Ascending aorta (tissue), 2 donors: ENCODE measurements around the gene TFPI. TPM values are rescaled to one million over a fixed set of nuclear protein-coding genes. Genes with fewer than 3 reads are reported as not detected.

Experiments
- DNase-seq, 2 donors: peaks; one replicate each; pipeline ENCODE4 v3.0.0-alpha.2; 2019; ENCODE audit warnings: low spot score in 2 of 2
- H3K27ac ChIP-seq, 2 donors: fragments of 200-600 bp; sonication (generic); one replicate each; pipeline ENCODE4 v1.5.1; 2016 to 2017; ENCODE audit warnings: mild to moderate bottlenecking in 1 of 2
- H3K27me3 ChIP-seq: fragments of 200-600 bp; sonication (generic); one replicate; pipeline ENCODE4 v1.5.1; 2017
- H3K36me3 ChIP-seq, 2 donors: fragments of 200-600 bp; sonication (generic); one replicate each; pipeline ENCODE4 v1.5.1; 2016
- H3K4me1 ChIP-seq, 2 donors: fragments of 200-600 bp; sonication (generic); one replicate each; pipeline ENCODE4 v1.5.1; 2016 to 2017; ENCODE audit warnings: mild to moderate bottlenecking in 1 of 2
- H3K4me3 ChIP-seq, 2 donors: fragments of 200-600 bp; sonication (generic); one replicate each; pipeline ENCODE4 v1.5.1; 2016 to 2017; ENCODE audit warnings: mild to moderate bottlenecking in 1 of 2
- H3K9me3 ChIP-seq, 2 donors: fragments of 200-600 bp; sonication (generic); one replicate each; pipeline ENCODE4 v1.5.1; 2016
- intact Hi-C: fragments of 100-400 bp; cut with DNase I; formaldehyde crosslinking; loops from one replicate; pipeline ENCODE4 v1.15.1; 2023
- total RNA-seq: library from RNA; depleted of rRNA; stranded (reverse); fragments of >200 nt; gene quantifications from one replicate; pipeline ENCODE4 v1.1.0, GENCODE V29; 2016
- TF ChIP-seq, protein P1 (sequence below), 3 experiments: fragments of 200-600 bp in 2 of 3; fragments of 450-650 bp in 1 of 3; sonication (generic) in 2 of 3; IDR thresholded peaks; one replicate each; pipeline ENCODE4 v1.5.1; 2016 to 2019; ENCODE audit warnings: antibody characterized with exemption in 3 of 3, mild to moderate bottlenecking in 1 of 3, moderate library complexity in 1 of 3

Gene TFPI
- total RNA-seq, 1 donor from 2014 or later: 85.6 TPM

- Histone ChIP-seq H3K27me3 (no peaks in the 10 kb centered on the region), H3K9me3 (no peaks in the 10 kb centered on the region), H3K4me3 (peak overlapping the region; percentile 25 to 38), H3K36me3 (no peaks in the 10 kb centered on the region), H3K4me1 (no peaks in the 10 kb centered on the region), H3K27ac (no peak overlapping the region)
- TF ChIP-seq, protein P1, sequence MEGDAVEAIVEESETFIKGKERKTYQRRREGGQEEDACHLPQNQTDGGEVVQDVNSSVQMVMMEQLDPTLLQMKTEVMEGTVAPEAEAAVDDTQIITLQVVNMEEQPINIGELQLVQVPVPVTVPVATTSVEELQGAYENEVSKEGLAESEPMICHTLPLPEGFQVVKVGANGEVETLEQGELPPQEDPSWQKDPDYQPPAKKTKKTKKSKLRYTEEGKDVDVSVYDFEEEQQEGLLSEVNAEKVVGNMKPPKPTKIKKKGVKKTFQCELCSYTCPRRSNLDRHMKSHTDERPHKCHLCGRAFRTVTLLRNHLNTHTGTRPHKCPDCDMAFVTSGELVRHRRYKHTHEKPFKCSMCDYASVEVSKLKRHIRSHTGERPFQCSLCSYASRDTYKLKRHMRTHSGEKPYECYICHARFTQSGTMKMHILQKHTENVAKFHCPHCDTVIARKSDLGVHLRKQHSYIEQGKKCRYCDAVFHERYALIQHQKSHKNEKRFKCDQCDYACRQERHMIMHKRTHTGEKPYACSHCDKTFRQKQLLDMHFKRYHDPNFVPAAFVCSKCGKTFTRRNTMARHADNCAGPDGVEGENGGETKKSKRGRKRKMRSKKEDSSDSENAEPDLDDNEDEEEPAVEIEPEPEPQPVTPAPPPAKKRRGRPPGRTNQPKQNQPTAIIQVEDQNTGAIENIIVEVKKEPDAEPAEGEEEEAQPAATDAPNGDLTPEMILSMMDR (IDR thresholded peaks at IDR 0.05): no peak
- intact Hi-C loops: no loop called here
- DNase-seq: no peak
These were observed 107.5 kb downstream of the TFPI start for GRCh38 chr2:187446711-187447110.

- no peaks in the 10 kb centered on the region for H3K36me3 ChIP-seq
- no peak overlapping the region for H3K27ac ChIP-seq
- TF ChIP-seq, protein P1 (IDR thresholded peaks at IDR 0.05): no peak
- H3K27me3 ChIP-seq: no peaks in the 10 kb centered on the region
- no peak for DNase-seq
- no peaks in the 10 kb centered on the region for H3K9me3 ChIP-seq
- no peak overlapping the region for H3K4me3 ChIP-seq
- no peaks in the 10 kb centered on the region for H3K4me1 ChIP-seq
- intact Hi-C loops: no loop called here
These were observed 109.2 kb downstream of the TFPI start for GRCh38 chr2:187445051-187445450.

GRCh38 chr2:187442778-187443177 is 111.5 kb downstream of the TFPI start:
- intact Hi-C loops: no loop called here
- H3K4me1 ChIP-seq: no peaks in the 10 kb centered on the region
- H3K27ac ChIP-seq: no peak overlapping the region
- no peaks in the 10 kb centered on the region for H3K36me3 ChIP-seq
- TF ChIP-seq, protein P1 (IDR thresholded peaks at IDR 0.05): no peak
- no peak overlapping the region for H3K4me3 ChIP-seq
- no peaks in the 10 kb centered on the region for H3K9me3 ChIP-seq
- H3K27me3 ChIP-seq: no peaks in the 10 kb centered on the region
- DNase-seq: no peak

- no peaks in the 10 kb centered on the region for H3K36me3 ChIP-seq
- H3K27ac ChIP-seq: no peak overlapping the region
- no peaks in the 10 kb centered on the region for H3K4me1 ChIP-seq
- H3K27me3 ChIP-seq: no peaks in the 10 kb centered on the region
- intact Hi-C loops: no loop called here
- no peak overlapping the region for H3K4me3 ChIP-seq
- no peaks in the 10 kb centered on the region for H3K9me3 ChIP-seq
- no peak for DNase-seq
- TF ChIP-seq, protein P1 (IDR thresholded peaks at IDR 0.05): no peak
These were observed 111.9 kb downstream of the TFPI start for GRCh38 chr2:187442378-187442777.

DNA sequence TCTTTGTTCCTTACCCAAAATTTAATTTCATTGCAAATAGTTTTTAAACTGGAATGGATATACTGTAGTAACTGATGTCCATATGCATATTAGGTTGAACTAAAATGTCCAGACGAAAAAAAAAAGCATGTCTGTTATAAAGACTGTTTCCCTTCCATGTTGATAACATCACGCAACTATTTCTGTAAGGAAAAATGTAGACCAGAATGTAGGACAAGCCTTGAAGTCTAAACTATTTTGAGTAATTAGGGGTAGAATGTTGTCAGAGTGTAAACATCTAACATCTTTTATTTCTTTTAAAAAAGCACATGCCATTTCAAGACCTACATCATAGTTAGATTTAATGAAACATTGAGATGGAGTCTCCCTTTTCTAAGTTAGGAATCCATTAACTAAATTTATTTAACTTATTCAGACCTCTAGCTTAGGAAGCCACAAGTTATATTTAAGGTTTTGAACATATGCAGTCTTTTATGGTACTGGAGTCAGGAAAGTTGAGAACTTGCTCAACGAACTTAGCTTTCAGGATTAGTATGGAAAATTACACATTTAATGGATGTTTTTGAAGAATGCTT is 114.0 kb downstream of the TFPI start:
- H3K27ac ChIP-seq: no peak overlapping the region
- intact Hi-C loops: no loop called here
- H3K4me1 ChIP-seq: no peaks in the 10 kb centered on the region
- no peaks in the 10 kb centered on the region for H3K36me3 ChIP-seq
- no peak for DNase-seq
- no peaks in the 10 kb centered on the region for H3K9me3 ChIP-seq
- TF ChIP-seq, protein P1 (IDR thresholded peaks at IDR 0.05): no peak
- H3K4me3 ChIP-seq: no peak overlapping the region
- no peaks in the 10 kb centered on the region for H3K27me3 ChIP-seq

GRCh38 chr2:187438455-187438854 is 115.8 kb downstream of the TFPI start:
- H3K9me3 ChIP-seq: no peaks in the 10 kb centered on the region
- TF ChIP-seq, protein P1 (IDR thresholded peaks at IDR 0.05): no peak
- no peaks in the 10 kb centered on the region for H3K36me3 ChIP-seq
- H3K4me3 ChIP-seq: no peak overlapping the region
- no peaks in the 10 kb centered on the region for H3K27me3 ChIP-seq
- H3K4me1 ChIP-seq: no peaks in the 10 kb centered on the region
- intact Hi-C loops: no loop called here
- DNase-seq: no peak
- H3K27ac ChIP-seq: no peak overlapping the region
